Cardiac muscle cell (in vitro differentiated cells and primary cell): ENCODE data around the gene AIFM3. TPM values are rescaled to one million over a fixed set of nuclear protein-coding genes. Genes with fewer than 3 reads are reported as not detected.
A peak's percentile ranks its signal among the peaks of the same experiment; 100 is the strongest.

Experiments
- DNase-seq, 2 donors: peaks; one replicate each; pipeline versions ENCODE4 v3.0.0 to v3.0.0-alpha.2; 2010 to 2017; ENCODE audit warnings: low read depth in 1 of 2, low spot score in 1 of 2
- H3K27ac ChIP-seq: fragments of 200-600 bp; sonication (generic); 2 replicates; pipeline ENCODE4 v1.5.1; 2016
- H3K27me3 ChIP-seq: fragments of 200-600 bp; sonication (generic); 2 replicates; pipeline ENCODE4 v1.6.0; 2016; ENCODE audit warnings: control low read depth
- H3K36me3 ChIP-seq: fragments of 200-600 bp; sonication (generic); 2 replicates; pipeline ENCODE4 v1.5.1; 2016; ENCODE audit warnings: control low read depth
- H3K4me1 ChIP-seq: fragments of 200-600 bp; sonication (generic); 2 replicates; pipeline ENCODE4 v1.8.1; 2017; ENCODE audit warnings: low read depth, mild to moderate bottlenecking, mixed run types
- H3K4me3 ChIP-seq: fragments of 200-600 bp; sonication (generic); 2 replicates; pipeline ENCODE4 v1.5.1; 2016; ENCODE audit warnings: mild to moderate bottlenecking
- H3K9me3 ChIP-seq: fragments of 200-600 bp; sonication (generic); 2 replicates; pipeline ENCODE4 v1.5.1; 2017; ENCODE audit warnings: low read depth, mild to moderate bottlenecking, control low read depth
- polyA plus RNA-seq: library from polyadenylated mRNA; unstranded; fragments of >200 nt; fragmentation: Nextera tagmentation; extraction: Ambion mirVana; gene quantifications from 2 replicates; pipeline ENCODE4 v1.2.1, GENCODE V29; 2016
- total RNA-seq: library from RNA; depleted of rRNA; stranded (reverse); fragments of >200 nt; gene quantifications from 2 replicates; pipeline ENCODE4 v1.2.3, GENCODE V29; 2016
- TF ChIP-seq, protein P1 (sequence below): IDR thresholded peaks from 2 replicates; pipeline ENCODE4 v1.5.1; 2012; ENCODE audit warnings: low read depth, mild to moderate bottlenecking, low read length

AIFM3 gene
- total and polyA plus RNA-seq, 2 experiments from 2014 or later, result 0.67 to 4.8 TPM

- no peak for DNase-seq
- Histone ChIP-seq H3K9me3 (no peaks in the 10 kb centered on the region), H3K4me3 (no peak overlapping the region), H3K36me3 (no peaks in the 10 kb centered on the region), H3K4me1 (no peaks in the 10 kb centered on the region), H3K27ac (no peak overlapping the region), H3K27me3 (no peaks in the 10 kb centered on the region)
- TF ChIP-seq, protein P1, sequence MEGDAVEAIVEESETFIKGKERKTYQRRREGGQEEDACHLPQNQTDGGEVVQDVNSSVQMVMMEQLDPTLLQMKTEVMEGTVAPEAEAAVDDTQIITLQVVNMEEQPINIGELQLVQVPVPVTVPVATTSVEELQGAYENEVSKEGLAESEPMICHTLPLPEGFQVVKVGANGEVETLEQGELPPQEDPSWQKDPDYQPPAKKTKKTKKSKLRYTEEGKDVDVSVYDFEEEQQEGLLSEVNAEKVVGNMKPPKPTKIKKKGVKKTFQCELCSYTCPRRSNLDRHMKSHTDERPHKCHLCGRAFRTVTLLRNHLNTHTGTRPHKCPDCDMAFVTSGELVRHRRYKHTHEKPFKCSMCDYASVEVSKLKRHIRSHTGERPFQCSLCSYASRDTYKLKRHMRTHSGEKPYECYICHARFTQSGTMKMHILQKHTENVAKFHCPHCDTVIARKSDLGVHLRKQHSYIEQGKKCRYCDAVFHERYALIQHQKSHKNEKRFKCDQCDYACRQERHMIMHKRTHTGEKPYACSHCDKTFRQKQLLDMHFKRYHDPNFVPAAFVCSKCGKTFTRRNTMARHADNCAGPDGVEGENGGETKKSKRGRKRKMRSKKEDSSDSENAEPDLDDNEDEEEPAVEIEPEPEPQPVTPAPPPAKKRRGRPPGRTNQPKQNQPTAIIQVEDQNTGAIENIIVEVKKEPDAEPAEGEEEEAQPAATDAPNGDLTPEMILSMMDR, result no peak
Observed at GRCh38 chr22:21022507-21022906, 55.5 kb downstream of the AIFM3 start.

DNA sequence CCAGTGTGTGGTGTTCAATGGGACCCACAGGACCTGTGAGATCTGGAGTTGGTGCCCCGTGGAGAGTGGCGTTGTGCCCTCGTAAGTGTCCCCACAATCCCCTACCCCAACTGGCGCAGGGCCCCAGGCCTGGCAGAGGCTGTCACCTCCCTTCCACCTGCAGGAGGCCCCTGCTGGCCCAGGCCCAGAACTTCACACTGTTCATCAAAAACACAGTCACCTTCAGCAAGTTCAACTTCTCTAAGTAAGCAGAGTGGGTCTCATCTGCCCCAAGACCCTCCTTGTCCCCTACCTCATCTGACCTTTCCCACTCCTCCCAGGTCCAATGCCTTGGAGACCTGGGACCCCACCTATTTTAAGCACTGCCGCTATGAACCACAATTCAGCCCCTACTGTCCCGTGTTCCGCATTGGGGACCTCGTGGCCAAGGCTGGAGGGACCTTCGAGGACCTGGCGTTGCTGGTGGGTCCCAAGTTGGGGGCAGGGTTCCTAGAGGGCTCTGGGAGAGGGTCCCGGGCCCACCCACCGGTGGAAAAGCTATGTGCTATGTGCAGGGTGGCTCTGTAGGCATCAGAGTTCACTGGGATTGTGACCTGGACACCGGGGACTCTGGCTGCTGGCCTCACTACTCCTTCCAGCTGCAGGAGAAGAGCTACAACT lies 56.0 kb downstream of the AIFM3 start:
- H3K4me3 ChIP-seq, result no peak overlapping the region
- no peaks in the 10 kb centered on the region for H3K27me3 ChIP-seq
- no peak for DNase-seq
- H3K27ac ChIP-seq, result no peak overlapping the region
- H3K36me3 ChIP-seq, result no peaks in the 10 kb centered on the region
- no peaks in the 10 kb centered on the region for H3K9me3 ChIP-seq
- TF ChIP-seq, protein P1, result no peak
- H3K4me1 ChIP-seq, result no peaks in the 10 kb centered on the region

GRCh38 chr22:21025266-21025665 lies 58.2 kb downstream of the AIFM3 start:
- Histone ChIP-seq H3K9me3 (no peaks in the 10 kb centered on the region), H3K36me3 (no peaks in the 10 kb centered on the region), H3K4me1 (no peaks in the 10 kb centered on the region), H3K27me3 (no peaks in the 10 kb centered on the region), H3K27ac (no peak overlapping the region), H3K4me3 (no peak overlapping the region)
- DNase-seq, result no peak
- TF ChIP-seq, protein P1, result no peak

GRCh38 chr22:21025763-21026755 lies 59.0 kb downstream of the AIFM3 start:
- no peaks in the 10 kb centered on the region for H3K9me3 ChIP-seq
- peaks cover 7% of the 10 kb centered on the region for H3K27me3 ChIP-seq
- no peak overlapping the region for H3K4me3 ChIP-seq
- TF ChIP-seq, protein P1, result no peak
- no peak overlapping the region for H3K27ac ChIP-seq
- no peaks in the 10 kb centered on the region for H3K4me1 ChIP-seq
- no peak for DNase-seq
- no peaks in the 10 kb centered on the region for H3K36me3 ChIP-seq

GRCh38 chr22:21026783-21027692 lies 60.0 kb downstream of the AIFM3 start:
- Histone ChIP-seq H3K4me3 (no peak overlapping the region), H3K36me3 (no peaks in the 10 kb centered on the region), H3K27me3 (peaks cover 17% of the 10 kb centered on the region), H3K9me3 (no peaks in the 10 kb centered on the region), H3K27ac (no peak overlapping the region), H3K4me1 (peaks cover 3% of the 10 kb centered on the region)
- TF ChIP-seq, protein P1, result no peak
- DNase-seq, result peak in 1 of 2 donors; percentile 77
